NCI-H1436 treated with DMSO at 0.1 percent for 48 hours (cell line): ENCODE data around the gene PPAN.

Source experiments
- DNase-seq: peaks from one replicate; lab custom pipeline; 2025; lab: John Stamatoyannopoulos, UW

Gene PPAN

DNA sequence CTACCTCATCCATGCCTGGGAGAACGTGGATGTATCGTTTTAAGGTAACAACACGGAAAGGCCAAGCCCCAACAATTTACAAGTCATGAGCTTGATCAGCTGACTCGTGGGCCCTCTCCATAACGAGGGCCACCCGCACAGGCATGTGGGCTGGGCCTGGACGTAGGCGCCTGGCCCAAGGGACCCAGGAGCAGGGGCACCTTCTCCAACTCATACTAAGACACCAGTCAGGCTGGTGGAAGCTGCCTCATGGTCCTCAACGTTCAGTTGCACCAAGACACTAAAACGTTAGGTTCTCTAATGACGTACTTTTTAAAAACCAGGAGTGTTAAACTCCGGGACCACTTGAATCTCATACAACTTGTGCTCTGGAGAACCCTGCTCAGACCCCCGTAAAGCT is 35.3 kb downstream of the PPAN start:
- no peak for DNase-seq

DNA sequence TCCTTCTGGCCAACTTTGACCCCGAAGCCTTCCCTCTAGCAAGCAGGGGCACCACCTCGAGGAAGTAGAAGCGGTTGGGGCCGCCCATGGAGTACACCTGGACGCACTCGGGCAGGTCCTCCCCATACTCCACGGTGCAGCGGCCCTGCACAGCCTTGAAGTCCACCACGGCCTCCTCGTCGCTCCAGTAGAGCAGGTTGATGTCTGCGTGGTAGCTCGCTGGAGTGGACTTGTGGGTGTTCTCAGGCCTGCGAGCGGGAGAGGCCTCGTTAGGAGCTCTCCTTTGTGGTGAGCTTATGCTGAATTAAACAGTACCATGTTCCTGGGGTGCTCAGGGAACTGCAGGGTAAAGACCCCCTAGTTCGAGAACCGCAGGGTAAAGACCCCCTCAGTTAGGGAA is 35.8 kb downstream of the PPAN start:
- no peak for DNase-seq

DNA sequence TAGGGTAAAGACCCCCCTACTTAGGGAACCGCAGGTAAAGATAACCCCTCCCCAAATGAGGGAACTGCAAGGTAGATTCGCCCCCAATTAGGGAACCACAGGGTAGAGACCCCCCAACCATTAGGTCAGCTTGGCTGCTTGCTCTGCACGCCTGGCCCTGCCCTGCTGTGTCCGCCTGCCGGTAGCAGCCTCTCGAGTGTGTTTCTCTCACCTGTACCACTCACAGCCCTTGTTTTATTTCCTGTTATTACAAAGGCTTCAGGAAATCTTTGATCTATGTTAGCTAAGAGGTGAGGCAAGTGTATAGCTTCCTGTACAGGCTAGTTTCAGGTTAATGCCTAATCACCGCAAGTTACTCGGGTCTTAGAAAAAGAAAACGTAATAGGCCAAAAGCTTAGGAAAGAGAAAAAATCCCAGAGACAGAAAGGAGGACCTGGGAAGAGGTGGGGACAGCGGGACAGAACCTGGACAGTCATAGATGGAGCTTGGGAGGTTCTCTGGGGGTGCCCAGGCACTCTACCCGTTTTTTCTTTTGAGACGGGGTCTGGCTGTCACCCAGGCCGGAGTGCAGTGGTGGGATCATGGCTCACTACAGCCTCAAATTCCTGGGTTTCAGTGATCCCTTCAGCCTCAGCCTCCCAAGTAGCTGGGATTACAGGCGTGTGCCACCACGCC is 36.7 kb downstream of the PPAN start:
- DNase-seq: no peak

DNA sequence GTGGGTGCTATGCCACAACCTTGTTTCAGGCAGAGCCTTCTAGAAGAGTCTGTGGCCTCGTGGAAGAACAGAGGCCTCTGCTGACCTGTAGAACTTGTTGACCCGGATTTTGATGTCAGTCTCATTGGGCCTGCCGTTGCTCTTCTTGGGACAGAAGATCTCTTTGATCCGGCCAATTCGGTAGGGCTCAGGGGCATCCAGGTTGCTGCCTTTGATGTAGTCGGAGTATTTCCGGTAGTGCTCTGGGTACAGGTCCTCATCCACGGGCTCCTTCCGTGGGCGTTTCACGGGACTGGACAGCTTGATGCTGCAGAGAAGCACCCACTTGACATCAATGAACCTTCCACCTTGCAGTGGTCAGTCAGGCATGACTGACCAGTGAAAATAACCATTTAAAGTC is 37.5 kb downstream of the PPAN start:
- DNase-seq: no peak

DNA sequence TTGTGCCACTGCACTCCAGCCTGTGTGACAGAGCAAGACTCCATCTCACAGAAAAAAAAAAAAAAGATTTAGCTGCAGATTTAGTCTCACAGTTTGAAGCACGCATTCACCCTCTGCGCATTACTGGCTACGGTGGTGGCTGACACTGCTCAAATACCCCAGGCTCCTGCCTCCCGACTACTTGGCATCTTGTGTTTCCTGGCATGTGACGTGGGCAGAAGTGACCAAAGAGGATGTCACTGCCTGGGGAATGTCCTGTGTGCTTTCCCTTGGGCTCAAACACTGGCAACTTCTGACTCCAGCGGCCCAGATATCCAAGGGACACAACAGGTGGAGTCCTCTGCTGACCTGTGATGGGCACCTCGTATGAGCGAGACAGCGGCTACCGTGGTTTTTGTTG is 38.2 kb downstream of the PPAN start:
- DNase-seq: no peak

DNA sequence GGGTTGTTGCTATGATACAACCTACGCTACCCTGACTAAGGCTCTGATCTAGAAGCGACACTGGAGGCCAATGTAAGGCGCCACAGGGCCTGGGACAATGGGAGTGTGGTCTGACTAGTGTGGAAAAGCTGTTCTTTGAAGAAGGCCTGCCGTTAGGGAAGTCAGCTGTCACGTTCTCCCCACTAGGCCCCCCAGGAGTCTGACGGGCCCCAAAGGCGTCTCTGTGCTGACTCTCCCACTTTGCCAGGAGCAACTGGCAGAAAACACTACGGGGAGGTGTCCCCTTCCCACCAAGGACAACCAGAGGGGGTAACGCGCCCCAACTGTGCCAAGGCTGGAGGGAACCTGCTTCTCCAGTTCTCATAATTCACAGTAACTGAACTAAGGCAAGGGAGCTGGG is 38.9 kb downstream of the PPAN start:
- DNase-seq: no peak

DNA sequence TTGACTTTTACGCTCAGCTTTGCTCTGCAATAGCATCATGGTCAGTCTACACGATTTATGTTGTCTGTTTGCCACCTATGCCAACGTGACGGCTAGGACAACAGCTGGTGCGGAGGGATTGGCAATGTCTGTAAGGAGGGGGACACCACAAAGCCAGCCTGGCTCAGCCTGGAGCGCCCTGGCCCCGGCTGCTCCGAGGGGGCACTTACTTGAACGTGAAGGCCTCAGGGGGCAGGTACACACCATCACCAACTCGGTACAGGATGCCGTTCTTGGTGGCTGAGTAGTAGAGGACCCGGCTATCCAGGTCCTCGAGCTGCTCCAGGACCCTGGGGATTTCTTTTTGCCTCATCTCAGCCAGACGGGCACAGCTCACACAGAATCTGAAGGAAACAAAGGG is 40.0 kb downstream of the PPAN start:
- no peak for DNase-seq

DNA sequence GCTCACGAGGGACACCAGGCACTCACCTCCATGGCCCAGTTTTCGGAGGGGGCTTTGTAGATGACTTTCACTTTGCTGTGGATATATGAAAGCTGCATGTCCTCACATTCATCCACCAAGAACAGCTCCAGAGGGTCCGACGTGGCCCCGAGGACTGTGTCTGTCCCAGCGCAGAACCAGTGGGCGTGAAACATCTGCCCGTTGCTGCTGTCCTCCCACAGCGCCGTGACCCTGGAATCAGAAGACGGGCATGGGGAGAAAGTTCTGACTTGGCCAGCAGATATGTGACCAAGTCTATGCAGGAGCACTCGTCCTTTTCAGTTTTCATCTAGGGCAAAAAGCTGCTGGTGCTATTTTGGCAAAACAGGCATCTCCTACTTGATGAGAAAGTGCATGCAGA is 43.3 kb downstream of the PPAN start:
- no peak for DNase-seq

DNA sequence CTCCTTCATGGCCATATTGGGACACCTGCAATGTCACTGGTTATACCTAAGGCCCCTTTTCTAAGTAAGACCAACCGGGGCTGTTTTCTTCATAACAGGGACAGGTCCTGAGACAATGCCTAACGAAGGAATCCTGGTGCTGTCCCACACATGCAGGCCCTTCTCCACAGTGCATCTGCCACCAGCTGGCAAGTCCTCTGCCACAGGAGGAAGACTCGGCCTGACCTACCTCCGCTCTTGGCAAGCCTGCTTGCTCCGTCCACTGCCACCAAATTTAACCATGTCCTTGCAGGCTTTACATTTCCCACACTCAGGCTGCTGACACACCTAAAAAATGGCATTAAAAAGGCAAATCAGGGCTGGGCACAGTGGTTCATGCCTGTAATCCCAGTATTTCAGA is 45.4 kb downstream of the PPAN start:
- DNase-seq: no peak

DNA sequence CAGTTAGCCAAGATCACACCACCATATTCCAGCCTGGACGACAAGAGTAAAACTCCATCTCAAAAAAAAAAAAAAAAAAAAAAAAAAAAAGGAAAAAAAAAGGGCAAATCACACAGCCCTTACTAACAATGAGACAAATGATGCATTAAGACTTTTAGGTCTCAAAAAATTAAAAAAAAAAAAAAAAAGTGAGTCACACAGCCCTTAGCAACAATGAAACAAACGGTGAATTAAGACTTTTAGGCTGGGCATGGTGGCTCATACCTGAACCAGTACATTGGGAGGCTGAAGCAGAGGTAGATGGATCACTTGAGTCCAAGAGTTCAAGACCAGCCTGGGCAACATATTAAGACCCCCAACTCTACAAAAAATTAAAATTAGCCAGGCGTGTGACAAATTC is 45.9 kb downstream of the PPAN start:
- DNase-seq: no peak

DNA sequence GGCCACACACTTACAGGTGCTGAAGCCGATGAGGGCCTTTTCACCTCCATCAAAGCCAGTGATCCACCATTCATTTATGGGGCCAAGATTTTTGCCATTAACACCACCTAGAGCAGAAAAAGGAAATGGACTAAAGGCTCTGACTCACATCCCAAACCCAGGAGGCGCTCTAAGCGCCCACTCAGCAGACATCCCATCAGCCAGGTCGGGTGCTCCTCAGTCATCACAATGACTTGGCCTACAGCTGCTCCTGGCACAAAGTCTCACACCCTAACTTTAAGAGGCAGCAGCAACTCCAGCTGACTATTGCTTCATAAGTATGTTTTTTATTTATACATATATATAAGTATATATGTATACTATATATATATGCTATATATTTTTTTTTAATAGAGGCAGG is 49.7 kb downstream of the PPAN start:
- no peak for DNase-seq

DNA sequence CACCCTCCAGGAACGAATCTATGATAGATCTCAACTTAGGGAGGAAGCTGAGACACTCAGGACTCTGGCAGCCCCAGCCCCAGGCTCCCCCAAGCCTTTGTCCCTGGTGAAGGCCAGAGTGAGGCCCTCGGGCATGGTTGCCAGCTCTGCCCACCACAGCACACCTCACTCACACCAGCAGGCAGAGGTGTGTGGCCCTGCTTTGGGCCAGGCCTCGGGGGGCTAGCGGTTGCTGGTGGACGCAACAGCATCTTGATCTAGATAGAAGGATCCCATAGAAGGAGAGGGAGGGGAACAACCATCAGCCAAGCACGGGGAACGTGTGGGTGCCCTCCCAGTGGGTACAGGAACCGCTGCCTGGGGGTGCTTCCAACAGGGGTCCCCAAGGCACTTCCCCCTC is 51.9 kb downstream of the PPAN start:
- no peak for DNase-seq

DNA sequence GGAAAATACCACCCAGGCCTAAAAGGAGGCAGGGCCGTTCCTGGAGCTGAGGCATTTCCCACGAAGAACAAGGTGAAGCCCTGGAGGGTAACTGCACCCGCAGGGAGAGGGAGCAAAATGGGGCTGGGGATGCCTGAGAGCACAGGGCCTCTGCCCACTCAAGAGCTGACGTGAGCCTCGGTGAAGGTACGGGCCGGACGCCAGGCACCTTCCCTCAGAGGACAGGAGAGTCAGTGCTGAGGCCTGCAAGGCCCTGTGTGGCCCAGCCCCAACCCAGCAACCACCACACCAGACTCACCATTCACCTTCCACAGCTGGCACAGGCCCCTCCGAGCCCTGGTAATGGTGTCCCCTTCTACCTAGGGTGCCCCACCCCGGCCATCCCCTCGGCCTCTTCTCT is 52.3 kb downstream of the PPAN start:
- DNase-seq: no peak

DNA sequence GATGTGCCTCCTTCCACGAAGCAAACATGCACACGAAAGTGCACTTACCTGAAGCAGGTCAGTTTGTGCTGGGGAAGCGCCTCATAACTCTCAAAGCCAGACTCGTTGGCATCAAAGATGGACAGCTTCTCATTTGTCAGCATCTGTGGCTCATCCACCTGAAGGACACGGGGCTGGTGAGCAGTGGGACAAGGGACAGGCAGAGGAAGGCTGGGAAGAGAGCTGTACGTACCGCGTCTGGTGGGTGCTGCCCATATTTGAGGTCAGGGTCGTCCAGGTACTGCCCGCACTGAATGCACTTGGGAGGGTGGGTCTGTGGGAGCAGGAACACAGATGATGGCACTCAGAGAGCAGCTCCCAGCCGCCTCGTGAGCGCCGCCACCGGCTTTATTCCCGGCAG is 53.4 kb downstream of the PPAN start:
- no peak for DNase-seq
